VCaP (cell line): Measurements from ENCODE around the gene NNAT.

Source experiments
- H3K27ac ChIP-seq: fragments of 450-650 bp; 2 replicates; pipeline ENCODE4 v1.5.1; 2017
- TF ChIP-seq, protein P1 (sequence below): fragments of 450-650 bp; conservative IDR thresholded peaks from 2 replicates; pipeline ENCODE4 v1.5.1; 2017; ENCODE audit warnings: mild to moderate bottlenecking, moderate library complexity

Gene NNAT

DNA sequence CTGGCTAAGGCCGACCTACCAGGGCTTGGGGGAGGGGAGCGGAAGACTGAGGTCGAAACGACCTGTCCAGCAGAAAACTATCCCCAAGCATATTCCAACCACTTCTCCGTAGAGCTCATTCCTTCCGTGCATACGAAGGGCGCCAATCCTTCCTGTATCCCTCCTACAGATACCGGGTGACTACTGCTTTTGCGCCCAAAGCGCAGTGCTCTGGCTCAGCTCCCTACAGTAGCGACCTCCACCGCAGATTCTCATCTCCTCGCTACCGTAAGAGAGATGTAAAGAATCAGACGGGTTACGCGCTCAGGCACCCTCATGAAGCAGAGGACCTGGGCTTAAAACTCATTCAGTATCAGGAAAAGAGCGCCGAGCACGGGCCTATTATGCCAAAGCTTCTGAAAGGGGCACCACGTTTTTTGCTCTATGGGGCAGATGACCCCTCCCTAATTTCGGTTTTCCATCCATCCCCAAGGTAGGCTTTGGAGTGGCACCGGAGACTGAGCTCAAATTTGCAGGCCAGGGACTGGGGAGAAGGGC, 563 bp upstream of the NNAT start:
- peak overlapping the region; percentile 99 for H3K27ac ChIP-seq
- TF ChIP-seq, protein P1, sequence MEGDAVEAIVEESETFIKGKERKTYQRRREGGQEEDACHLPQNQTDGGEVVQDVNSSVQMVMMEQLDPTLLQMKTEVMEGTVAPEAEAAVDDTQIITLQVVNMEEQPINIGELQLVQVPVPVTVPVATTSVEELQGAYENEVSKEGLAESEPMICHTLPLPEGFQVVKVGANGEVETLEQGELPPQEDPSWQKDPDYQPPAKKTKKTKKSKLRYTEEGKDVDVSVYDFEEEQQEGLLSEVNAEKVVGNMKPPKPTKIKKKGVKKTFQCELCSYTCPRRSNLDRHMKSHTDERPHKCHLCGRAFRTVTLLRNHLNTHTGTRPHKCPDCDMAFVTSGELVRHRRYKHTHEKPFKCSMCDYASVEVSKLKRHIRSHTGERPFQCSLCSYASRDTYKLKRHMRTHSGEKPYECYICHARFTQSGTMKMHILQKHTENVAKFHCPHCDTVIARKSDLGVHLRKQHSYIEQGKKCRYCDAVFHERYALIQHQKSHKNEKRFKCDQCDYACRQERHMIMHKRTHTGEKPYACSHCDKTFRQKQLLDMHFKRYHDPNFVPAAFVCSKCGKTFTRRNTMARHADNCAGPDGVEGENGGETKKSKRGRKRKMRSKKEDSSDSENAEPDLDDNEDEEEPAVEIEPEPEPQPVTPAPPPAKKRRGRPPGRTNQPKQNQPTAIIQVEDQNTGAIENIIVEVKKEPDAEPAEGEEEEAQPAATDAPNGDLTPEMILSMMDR: no peak

DNA sequence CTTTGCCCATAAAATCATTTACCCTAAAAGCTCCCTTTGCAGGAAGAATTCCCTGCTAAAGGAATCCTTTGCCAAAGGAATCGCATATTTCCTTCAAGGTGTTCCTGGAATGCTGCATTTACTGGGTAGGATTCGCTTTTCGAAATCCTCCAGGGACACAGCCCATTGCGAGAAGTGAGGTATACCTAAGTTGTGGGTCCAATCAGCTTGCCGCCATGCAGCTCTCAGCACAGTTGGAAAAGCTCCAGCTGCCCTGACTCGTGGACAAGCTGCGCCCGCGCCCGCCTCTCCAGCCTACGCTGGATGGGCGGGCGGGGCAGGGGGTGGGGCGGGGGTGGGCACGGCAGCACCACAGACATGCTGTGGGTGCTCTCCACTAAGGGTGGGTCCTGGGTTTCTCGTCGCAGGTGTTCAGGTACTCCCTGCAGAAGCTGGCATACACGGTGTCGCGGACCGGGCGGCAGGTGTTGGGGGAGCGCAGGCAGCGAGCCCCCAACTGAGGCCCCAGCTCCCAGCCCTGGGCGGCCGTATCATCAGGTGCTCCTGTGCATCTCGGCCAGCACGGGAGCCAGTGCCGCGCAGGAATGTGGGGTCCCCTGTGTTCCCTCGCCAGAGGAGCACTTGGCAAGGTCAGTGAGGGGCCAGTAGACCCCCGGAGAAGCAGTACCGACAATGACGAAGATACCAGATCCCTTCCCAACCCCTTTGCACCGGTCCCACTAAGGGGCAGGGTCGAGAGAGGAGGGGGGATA, 1.4 kb downstream of the NNAT start:
- H3K27ac ChIP-seq: peak overlapping the region; percentile 99; the same call in 1 of the 2 replicates
- TF ChIP-seq, protein P1: no peak

DNA sequence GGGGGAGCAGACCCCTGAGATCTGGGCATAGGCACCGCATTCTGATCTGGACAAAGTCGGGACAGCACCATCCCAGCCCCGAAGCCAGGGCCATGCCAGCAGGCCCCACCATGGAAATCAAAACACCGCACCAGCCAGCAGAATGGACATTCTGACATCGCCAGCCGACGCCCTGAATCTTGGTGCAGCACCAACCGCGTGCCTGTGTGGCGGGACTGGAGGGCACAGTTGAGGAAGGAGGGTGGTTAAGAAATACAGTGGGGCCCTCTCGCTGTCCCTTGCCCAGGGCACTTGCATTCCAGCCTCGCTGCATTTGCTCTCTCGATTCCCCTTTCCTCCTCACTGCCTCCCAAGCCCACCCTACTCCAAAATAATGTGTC, 2.0 kb downstream of the NNAT start:
- H3K27ac ChIP-seq: no peak overlapping the region
- TF ChIP-seq, protein P1: no peak

DNA sequence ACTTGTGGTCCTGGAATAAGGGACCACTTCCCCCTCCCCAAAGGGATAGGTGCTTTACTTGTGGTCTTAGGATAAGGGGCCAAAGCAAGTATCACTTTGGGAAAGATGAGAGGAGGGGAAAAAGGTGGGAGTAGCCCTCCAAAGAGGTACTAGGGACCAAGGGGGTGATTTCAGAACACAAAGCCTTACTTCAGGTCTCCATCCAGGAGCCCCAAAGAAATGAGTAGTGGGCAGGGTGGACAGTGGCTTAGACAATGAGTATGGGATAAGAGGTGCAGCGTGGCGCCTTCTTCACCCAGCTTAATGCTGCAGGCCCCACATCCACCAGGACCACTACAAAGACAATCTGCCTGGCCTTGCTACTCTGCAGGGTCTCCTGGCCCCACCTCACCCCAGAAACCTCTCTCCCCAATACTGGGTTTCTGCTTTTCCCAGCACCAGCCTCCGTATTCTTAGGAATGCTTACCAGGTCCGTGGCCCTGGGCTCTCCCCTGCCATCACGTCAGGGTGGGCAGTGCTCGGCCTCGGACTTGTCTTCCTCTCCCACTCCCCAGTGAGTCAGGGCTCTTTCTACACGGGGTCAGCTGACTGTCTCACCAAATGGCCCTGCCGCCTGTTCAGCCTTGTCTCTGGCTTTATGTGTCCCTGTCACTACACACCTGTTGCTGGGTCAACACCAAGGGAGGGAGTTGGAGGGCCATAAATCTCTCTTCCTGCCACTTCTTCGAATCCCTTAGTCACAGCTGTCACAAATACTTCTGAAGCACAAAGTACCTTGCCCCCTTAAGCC, 3.1 kb downstream of the NNAT start:
- TF ChIP-seq, protein P1: no peak
- peak overlapping the region; percentile 9; the same call in 1 of the 2 replicates for H3K27ac ChIP-seq

DNA sequence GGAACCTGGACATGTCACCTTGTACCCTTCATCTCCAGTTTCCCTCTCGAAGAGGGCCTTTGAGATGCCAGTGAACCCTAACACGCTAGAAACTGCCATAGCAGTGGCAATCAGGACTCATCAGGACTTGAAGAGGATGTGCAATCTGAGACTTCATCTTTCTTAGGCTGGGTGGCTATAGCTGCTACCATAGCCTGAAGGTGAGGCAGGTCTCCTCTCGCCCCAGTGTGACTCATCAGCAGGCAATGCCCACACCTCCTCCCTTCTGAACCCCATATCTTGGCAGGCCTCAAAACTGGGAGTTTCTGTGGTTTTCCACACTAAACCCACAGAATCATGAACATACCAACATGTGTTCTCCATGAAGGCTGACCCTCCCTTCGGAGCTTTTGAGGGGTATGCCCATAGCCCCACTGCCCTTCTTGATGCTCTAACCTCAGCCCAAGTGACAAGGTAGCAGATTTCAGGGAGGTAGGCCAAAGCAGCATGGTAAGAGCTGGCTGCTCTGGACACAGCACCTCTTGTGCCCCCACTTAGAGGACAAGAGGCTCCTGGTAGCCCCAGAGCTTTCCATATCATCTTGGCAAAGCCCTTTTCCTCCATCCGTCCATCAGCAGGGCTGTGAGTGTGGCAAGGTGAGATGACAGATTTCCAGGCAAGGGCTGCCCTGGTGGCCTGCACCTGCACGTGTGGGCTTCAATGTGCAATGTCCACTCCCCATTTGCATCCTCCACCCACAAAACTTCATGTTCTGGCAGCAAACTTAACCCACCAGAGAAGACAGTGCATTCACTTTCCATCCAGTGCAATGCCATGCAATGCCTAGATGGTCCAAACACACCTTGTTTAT, 4.0 kb downstream of the NNAT start:
- peak overlapping the region; percentile 9; the same call in 1 of the 2 replicates for H3K27ac ChIP-seq
- TF ChIP-seq, protein P1: no peak

DNA sequence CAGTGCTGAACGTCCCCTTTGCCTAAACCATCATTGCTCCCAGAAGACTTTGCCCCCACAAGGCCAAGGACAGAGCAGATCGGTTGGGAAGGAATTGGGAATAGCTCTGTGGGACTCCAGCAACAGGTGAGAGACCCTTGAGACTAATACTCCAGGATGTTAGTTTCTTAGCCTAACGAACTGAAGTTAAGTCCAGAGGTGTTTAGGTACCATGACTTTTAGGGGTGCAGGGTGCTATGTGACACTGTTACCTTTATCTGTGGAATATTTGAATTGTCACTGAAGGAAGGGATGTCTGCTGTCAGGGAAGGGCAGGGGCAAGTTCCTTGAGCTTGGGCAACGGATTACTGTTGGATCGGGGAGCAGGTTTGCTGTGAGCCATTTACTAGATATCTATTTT, 4.8 kb downstream of the NNAT start:
- H3K27ac ChIP-seq: peak overlapping the region; percentile 98
- TF ChIP-seq, protein P1: no peak
